ENCODE measurements around the gene ZNF628. TPM values are rescaled to one million over a fixed set of nuclear protein-coding genes. Genes with fewer than 3 reads are reported as not detected.

The ZNF628 gene
- total RNA-seq, 2 donors from 2014 or later = 7.9 to 9.0 TPM

Other genes with a start within 250 kb of the ZNF628 start
- gene TMEM86B, start 247.9 kb upstream of the ZNF628 start, total RNA-seq = 10 to 100 TPM in 1 of 2 donors, 1 to 10 TPM in 1; 8.5 to 12.8 TPM
- gene PPP6R1, start 217.6 kb upstream of the ZNF628 start, total RNA-seq = 100 to 1,000 TPM; 177 to 202 TPM
- 10 to 100 TPM; 23.9 to 31.1 TPM for gene HSPBP1, start 196.5 kb upstream of the ZNF628 start, total RNA-seq
- gene BRSK1, start 192.6 kb upstream of the ZNF628 start, total RNA-seq = 10 to 100 TPM; 13.0 to 19.6 TPM
- gene TMEM150B, start 151.3 kb upstream of the ZNF628 start, total RNA-seq = not detected
- 10 to 100 TPM; 29.2 to 31.3 TPM for gene KMT5C, start 136.7 kb upstream of the ZNF628 start, total RNA-seq
- 1 to 10 TPM; 3.1 to 7.4 TPM for gene COX6B2, start 121.9 kb upstream of the ZNF628 start, total RNA-seq
- gene GARIN5B, start 113.4 kb upstream of the ZNF628 start, total RNA-seq = under 1 TPM in 1 of 2 donors, not detected in 1; 0.07 TPM
- 1 to 10 TPM; 4.0 to 5.4 TPM for gene IL11, start 106.2 kb upstream of the ZNF628 start, total RNA-seq
- gene TMEM190, start 99.8 kb upstream of the ZNF628 start, total RNA-seq = not detected
- 10 to 100 TPM in 1 of 2 donors, 1 to 10 TPM in 1; 7.5 to 11.7 TPM for gene TMEM238, start 92.3 kb upstream of the ZNF628 start, total RNA-seq
- gene RPL28, start 90.7 kb upstream of the ZNF628 start, total RNA-seq = 1,000 to 10,000 TPM; 3,217 to 3,413 TPM
- gene UBE2S, start 68.8 kb upstream of the ZNF628 start, total RNA-seq = 100 to 1,000 TPM; 192 to 223 TPM
- under 1 TPM in 1 of 2 donors, not detected in 1; 0.17 TPM for gene SHISA7, start 33.3 kb upstream of the ZNF628 start, total RNA-seq
- 10 to 100 TPM; 19.5 to 20.3 TPM for gene ISOC2, start 15.0 kb upstream of the ZNF628 start, total RNA-seq
- gene C19orf85, start 11.9 kb upstream of the ZNF628 start, total RNA-seq = not detected
- gene NAT14, start 8.6 kb downstream of the ZNF628 start, total RNA-seq = 10 to 100 TPM; 19.2 to 20.5 TPM
- 1 to 10 TPM; 1.2 to 1.7 TPM for gene SSC5D, start 11.8 kb downstream of the ZNF628 start, total RNA-seq
- not detected for gene SBK2, start 60.5 kb downstream of the ZNF628 start, total RNA-seq
- not detected for gene SBK3, start 68.9 kb downstream of the ZNF628 start, total RNA-seq
- 1 to 10 TPM; 9.3 to 9.4 TPM for gene ZNF579, start 104.2 kb downstream of the ZNF628 start, total RNA-seq
- 10 to 100 TPM; 16.2 to 17.3 TPM for gene FIZ1, start 122.9 kb downstream of the ZNF628 start, total RNA-seq
- 10 to 100 TPM; 26.2 to 32.3 TPM for gene ZNF524, start 123.7 kb downstream of the ZNF628 start, total RNA-seq
- 10 to 100 TPM; 12.9 to 13.2 TPM for gene ZNF865, start 129.0 kb downstream of the ZNF628 start, total RNA-seq
- 1 to 10 TPM; 4.3 to 6.9 TPM for gene ZNF784, start 147.9 kb downstream of the ZNF628 start, total RNA-seq
- 10 to 100 TPM; 46.1 to 47.8 TPM for gene ZNF580, start 164.4 kb downstream of the ZNF628 start, total RNA-seq
- 10 to 100 TPM; 43.1 to 50.7 TPM for gene ZNF581, start 167.0 kb downstream of the ZNF628 start, total RNA-seq
- gene CCDC106, start 171.6 kb downstream of the ZNF628 start, total RNA-seq = 10 to 100 TPM; 13.8 to 21.7 TPM
- gene U2AF2, start 178.4 kb downstream of the ZNF628 start, total RNA-seq = 100 to 1,000 TPM; 128 to 137 TPM
- 10 to 100 TPM; 33.8 to 40.5 TPM for gene EPN1, start 198.6 kb downstream of the ZNF628 start, total RNA-seq

Data from activated T-cell treated with anti-CD3 and anti-CD28 coated beads, Interleukin-2, amount 50 U/mL, for 72 hours (primary cell).